NCI-H146 (cell line): ENCODE results near the gene PDE9A.

Experiments
- DNase-seq: peaks from one replicate; lab custom pipeline; 2025; lab: John Stamatoyannopoulos, UW

PDE9A gene

GRCh38 chr21:42672699-42673458 lies 19.5 kb downstream of the PDE9A start:
- peak; percentile 46 for DNase-seq

DNA sequence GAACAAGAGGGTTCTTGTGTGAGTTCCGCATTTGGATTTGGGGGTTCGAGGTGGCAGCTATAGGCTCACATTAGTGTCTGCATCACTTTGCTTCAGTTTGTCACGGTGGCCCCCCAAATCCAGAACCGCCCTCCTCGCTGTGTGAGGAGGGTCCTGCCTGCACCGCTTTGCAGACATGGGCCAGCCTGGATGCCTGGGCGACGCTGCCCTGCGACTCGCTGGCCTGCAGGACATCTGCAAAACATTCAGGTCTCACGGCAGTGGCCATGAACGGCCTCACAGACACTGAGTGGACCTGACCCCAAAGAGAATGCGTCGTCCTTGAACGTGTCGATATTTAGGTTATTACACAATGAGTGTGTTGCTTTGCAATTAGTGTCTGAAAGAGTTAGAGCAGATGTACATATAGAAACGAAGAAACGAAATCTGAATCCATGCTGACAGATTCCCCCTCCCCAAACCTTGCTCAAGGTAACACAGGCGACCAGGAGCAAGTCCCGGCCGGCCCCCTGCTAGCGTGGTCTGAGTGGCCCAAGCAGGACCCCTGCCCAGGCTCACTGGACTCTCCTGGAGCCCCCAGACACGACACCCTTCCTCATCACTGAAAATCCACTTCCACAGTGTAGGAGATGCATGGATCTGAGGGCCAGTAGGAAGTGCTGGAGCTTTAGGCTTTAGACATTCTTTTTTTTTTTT lies 20.4 kb downstream of the PDE9A start:
- DNase-seq: no peak

GRCh38 chr21:42674351-42674940 lies 21.0 kb downstream of the PDE9A start:
- DNase-seq: peak; percentile 25

GRCh38 chr21:42675403-42675802 lies 22.0 kb downstream of the PDE9A start:
- no peak for DNase-seq

DNA sequence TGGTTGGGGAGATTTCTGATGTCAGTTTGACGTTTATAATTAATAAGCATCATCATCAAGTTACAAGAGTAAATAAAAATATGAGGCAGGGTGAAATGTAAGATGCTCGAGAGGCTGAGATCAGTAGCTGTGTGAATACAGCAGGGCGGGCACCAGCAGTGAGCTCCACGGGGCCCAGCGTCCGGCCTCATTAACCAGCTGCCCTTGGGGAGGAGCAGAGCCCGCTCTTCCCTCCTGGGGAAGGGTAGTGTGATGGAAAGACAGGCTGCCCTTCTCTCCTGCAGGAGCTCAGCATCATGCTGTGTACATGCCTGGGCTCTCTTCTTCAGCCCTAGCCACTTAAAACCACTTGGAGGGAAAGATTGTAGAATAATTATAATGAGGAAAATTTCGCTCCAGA lies 23.4 kb downstream of the PDE9A start:
- peak; percentile 59 for DNase-seq

GRCh38 chr21:42677339-42678321 lies 24.2 kb downstream of the PDE9A start:
- peak; percentile 71 for DNase-seq

DNA sequence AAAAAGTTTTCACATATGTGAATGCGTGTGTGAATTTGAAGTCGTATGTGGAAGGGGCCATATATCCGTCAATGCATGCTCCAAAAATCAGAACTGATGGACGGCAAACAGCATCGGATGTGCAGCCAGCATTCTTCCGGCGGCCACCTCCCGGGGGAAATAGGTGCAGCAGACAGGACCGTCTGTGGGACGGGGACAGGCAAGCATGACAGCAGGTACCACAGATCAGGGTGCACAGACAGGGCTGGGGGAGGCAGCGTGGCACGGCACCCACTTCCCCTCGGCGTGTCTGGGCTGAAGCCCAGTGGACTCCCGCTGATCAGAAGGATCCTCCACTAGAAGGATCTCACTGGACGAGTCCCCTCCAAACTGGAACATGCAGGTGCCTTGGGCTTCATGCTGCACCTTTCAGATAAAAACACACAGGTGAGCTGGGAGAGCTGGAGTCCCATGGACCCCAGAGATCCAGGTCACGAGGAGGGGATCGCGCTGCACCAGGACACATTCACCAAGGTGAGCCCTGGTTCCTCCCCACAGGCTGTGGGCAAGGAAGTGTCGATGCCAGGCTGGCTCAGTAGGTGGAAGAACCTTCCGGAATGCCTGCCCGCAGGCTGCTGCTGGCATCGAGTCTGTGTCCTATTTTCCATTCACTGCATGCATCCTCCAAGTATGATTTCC lies 25.3 kb downstream of the PDE9A start:
- DNase-seq: no peak

GRCh38 chr21:42679319-42680057 lies 26.1 kb downstream of the PDE9A start:
- no peak for DNase-seq

GRCh38 chr21:42680058-42680330 lies 26.6 kb downstream of the PDE9A start:
- DNase-seq: no peak

DNA sequence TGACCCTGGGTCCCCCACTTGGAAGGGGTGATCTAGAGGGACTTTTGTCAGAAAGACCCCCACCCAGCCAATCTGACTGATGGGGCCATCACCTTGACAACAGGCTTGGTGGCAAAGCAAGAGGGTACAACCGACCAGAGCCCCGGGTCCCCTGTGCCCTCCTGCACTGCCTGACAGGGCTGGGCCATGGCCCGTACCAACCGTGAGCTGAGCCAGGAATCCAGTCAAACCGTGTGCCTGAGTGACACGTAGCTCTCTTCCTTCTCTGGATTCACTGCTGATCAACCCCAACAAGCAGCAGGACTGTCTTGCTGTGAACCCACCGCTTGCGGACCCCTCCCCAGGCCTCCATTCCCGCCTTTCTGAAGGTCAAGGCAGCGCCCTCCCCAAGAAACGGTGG lies 27.0 kb downstream of the PDE9A start:
- DNase-seq: no peak

- no peak for DNase-seq
These were observed 28.1 kb downstream of the PDE9A start for GRCh38 chr21:42681296-42682206.

DNA sequence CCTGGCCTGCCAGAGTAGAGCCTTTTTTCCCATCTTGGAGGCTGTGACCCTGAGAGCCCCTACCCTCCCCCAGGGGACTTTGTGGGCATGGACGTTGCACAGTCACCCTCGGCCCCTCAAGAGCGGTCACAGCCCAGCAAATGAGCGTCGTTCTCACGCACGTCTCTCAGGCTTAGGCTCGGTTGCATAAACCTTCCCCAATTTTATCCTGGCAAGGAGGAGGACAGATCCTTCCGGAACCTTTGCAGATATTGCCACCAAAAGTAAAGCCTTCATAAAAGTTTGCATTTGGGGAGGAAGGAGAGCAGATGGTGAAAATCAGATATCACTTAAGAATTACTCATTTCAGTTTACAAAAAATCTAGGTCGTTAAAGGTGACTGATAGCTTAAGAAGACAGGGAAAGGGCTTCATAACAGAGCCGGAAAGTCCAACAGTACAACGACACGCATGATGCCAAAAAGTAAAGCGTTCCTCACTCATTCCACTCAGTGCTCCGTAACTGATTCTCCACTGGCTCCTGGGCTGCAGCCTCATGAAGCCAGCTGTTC lies 29.3 kb downstream of the PDE9A start:
- DNase-seq: no peak

DNA sequence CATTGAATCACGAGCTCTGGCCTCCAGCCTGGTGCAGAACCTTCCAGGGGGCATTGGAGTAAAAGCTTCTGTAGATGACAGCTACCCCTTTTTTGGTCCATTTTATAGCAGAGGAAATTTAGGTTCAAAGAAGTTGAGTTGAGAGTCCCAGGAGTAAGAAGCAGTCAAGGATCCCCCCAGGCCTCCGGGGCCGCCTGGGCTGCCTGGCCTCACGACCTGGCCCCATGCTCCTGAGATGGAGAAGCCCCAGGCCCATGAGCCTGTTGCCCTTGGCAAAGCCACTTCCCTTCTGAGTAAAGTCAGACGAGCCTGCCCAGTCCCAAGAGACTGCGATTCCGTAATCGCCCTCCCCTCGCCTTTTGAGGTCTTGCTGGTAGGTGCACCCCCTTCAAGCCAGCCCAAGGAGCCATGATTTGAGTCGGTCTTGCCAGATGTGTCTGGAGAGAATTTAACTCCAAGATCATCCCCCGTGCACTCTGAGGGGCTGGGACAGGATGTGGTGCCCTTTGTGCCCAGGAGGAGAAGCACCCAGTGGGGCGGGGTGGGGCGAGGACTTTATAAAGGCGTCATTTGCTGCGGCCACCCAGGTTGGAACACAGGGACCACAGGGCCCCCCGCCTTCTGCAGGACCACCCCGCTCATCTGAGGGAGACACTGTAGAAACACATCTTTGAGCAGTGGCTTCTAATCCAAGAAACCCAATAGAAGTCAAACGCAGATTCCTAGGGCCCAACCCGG lies 30.1 kb downstream of the PDE9A start:
- DNase-seq: no peak

- no peak for DNase-seq
These were observed 30.9 kb downstream of the PDE9A start for GRCh38 chr21:42684109-42684916.

DNA sequence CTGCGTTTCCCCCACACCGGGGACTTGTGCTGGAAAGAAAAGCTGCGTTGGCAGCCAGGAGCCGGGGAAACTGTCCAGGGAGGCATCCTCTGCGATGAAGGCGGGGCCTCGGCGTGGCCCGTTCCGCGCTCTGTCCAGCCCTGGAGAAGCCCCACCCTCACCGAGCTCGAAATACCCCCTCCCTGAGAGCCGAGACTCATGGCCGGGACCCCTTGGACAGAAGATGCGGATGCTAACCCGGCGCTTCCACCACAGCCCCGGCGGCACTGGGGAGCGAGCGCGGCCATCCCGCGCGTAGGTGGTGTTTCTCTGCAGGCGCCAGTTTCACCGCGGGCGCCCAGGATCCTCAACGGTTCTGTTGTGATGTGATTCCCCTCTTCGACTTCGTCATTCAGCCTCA lies 31.6 kb downstream of the PDE9A start:
- no peak for DNase-seq

GRCh38 chr21:42685954-42686500 lies 32.6 kb downstream of the PDE9A start:
- no peak for DNase-seq

DNA sequence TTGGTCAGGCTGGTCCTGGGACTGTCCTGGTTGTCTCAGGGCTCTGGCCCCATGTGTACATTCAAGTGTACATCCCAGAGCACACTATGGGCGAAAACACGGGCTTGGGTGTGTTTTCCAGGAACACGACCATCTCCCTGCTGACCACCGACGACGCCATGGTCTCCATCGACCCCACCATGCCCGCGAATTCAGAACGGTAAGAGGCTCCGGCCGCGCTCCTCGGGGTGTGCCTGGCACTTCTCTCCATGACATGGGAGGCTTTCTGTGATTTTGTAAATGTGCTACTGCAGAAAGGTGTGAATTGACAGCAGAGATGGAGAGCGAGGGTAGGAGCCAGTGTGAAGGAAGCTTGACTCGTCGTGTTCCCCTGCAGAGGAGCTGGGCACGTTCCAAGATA lies 34.4 kb downstream of the PDE9A start:
- no peak for DNase-seq
